Measurements from ENCODE around the gene TGFBI.

The TGFBI gene

DNA sequence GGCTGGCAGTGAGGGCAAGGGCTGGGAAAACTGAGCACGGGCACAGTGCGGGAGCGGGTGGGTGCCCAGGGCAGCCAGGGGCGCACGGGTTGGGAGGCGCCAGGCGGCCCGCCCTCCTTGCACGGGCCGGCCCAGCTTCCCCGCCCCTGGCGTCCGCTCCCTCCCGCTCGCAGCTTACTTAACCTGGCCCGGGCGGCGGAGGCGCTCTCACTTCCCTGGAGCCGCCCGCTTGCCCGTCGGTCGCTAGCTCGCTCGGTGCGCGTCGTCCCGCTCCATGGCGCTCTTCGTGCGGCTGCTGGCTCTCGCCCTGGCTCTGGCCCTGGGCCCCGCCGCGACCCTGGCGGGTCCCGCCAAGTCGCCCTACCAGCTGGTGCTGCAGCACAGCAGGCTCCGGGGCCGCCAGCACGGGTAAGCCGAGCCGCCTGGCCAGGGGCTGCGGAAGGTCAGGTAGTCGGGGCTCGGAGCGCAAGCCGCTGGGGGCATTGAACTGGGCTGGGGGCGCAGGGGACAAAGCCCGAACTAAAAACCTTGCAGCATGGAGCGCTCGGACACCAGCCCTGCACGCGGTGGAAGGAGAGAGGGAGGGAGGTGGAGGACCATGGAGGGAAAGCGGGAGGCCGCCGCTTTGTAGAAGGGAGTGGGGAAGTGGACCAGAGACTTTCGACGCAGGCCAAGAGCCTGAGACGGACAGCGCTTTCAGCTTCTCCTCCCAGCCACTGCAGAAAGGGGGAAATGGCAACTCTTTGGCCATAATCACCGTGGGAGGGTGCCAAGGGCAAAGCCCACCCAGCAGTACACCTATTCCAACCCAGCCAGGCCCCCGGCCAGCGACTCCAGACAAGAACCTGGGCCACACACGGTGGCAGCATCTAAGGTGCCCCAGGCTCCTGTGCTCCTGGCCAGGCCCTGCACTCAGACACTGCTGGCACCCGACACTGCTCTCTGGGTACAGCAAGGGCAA, at the start of gene TGFBI:
Gene TGFBI, plus strand, starts transcription at position 207 of the 961 bp plus-strand sequence. Its CDS starts 68 bp downstream, at position 275.
- no peak for DNase-seq (ENCODE audit: low spot score)

GRCh38 chr5:135978993-135979392, 49.8 kb upstream of the TGFBI start:
- DNase-seq (ENCODE audit: low spot score), result no peak

- DNase-seq (ENCODE audit: low spot score), result no peak
Measured at GRCh38 chr5:135979510-135979909, 49.3 kb upstream of the TGFBI start.

- DNase-seq (ENCODE audit: low spot score), result no peak
Measured at GRCh38 chr5:135980620-135981019, 48.2 kb upstream of the TGFBI start.

DNA sequence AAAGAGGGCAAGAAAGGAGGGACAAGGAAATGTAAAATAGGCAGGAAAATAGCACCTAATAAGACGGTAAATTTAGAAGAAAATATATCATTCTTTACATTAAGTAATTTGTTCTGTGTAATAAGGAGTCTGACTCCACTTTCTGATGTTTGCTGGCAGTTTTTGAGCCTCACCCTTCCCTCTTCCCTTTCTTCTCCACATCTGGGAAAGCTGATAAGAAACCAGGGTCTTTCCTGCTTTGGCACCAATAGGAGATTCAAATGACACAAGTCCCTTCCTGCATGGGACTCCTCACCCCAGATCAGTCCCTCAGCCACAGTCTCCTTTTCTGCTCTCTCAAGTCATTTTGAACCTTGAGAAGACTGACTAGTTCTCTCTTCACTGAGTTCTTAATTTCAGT, 42.8 kb upstream of the TGFBI start:
- no peak for DNase-seq (ENCODE audit: low spot score)

GRCh38 chr5:135986401-135986800, 42.4 kb upstream of the TGFBI start:
- no peak for DNase-seq (ENCODE audit: low spot score)

DNA sequence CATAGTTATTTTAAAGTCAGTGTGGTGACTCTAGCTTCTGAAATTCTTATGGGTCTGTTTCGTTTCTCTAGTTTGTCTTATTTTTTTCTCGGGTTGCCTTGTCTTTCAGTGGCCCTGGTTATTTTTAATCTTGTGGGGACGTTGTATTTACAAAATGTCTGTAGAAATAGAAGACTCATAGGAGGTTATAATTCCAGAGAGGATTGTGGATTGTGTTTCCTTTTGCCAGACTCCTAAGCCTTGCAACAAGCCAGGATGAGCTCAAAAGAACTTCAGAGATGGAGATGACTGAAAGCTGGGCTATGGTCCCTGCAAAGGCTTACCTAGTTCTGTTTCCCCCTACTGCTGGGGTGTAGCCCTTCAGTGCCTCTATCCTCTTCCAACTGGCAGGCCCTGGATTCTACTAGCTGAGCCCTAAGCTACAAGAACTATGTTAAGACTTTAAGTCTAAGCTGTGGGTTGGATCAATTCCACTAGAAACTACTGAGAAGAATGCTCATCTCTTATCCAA, 41.8 kb upstream of the TGFBI start:
- no peak for DNase-seq (ENCODE audit: low spot score)

DNA sequence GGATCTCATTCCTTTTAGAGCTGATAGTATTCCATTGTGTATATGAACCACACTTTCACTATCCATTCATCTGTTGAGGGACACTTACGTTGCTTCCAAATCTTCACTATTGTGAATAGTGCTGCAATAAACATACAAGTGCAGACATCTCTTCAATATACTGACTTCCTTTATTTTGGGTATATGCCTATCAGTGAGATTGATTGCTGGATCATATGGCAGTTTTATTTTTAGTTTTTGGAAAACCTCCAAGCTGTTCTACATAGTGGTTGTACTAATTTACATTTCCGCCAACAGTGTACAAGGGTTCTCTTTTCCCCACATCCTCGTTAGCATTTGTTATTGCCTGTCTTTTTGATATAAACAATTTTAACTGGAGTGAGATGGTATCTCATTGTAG, 40.2 kb upstream of the TGFBI start:
- DNase-seq (ENCODE audit: low spot score), result no peak

- no peak for DNase-seq (ENCODE audit: low spot score)
Measured at GRCh38 chr5:135989686-135990085, 39.1 kb upstream of the TGFBI start.

GRCh38 chr5:135990528-135991255, 38.1 kb upstream of the TGFBI start:
- no peak for DNase-seq (ENCODE audit: low spot score)

- DNase-seq (ENCODE audit: low spot score), result no peak
Measured at GRCh38 chr5:135991429-135991828, 37.4 kb upstream of the TGFBI start.

DNA sequence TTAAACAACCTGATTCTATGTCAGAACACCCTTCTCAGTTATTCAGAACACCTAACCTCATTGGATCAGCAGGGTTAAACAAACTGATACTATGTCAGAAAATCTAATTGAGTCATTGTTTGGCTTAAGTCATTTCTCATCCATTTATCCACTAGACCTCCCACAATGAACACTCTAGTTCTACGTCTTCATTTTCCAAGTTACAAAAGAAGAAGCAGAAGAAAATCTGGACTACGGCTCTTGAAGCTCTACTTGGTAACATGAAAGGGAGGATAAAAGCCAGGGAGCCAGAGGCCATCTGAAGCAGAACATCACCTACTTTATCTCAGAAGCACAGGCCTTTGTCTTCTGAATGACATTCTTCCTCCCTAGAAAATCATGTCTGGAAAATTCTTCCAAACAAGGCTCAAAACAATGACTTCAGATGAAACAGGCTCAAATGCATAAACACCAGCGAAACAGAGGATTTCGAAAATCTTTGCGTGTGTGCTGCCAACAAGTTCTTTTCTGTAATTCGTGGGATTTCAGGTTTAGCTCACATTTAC, 35.4 kb upstream of the TGFBI start:
- no peak for DNase-seq (ENCODE audit: low spot score)

DNA sequence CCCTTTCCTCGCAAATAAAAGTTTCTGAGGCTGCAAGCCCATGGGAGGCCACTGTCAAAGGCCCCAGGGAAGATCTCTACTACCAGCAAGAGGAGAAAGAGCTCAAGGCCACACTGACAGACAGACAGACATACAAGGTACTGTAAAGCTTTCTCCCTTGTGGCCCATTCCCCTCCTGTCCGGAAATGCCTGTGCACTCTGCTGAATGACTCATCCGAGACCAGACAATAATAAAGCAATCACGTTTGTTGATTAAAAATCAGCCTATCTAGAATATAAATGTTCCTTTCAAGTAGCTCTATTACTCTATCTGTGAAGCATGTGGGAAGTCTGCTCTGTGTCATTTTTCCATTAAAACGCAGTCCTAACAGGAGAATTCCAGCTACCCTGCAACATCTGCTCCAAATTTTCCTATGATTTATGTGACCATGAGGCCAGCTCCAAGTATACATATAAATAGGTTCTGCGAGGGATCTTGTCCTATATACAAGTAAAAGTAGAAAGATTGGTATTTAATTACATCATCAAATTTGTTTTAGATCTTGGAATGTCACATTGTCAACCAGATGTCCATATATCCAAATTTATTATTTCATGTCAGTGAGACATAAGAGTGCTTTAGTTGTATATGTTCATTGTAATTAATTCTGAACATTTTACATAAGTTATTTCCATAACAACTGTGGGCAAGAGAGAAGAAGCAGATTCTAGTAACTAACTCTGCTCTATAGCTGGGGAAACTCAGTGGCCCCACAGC, 34.7 kb upstream of the TGFBI start:
- DNase-seq (ENCODE audit: low spot score), result no peak

- DNase-seq (ENCODE audit: low spot score), result no peak
Measured at GRCh38 chr5:135995976-135996375, 32.8 kb upstream of the TGFBI start.

- DNase-seq (ENCODE audit: low spot score), result no peak
Measured at GRCh38 chr5:135996611-135997010, 32.2 kb upstream of the TGFBI start.

DNA sequence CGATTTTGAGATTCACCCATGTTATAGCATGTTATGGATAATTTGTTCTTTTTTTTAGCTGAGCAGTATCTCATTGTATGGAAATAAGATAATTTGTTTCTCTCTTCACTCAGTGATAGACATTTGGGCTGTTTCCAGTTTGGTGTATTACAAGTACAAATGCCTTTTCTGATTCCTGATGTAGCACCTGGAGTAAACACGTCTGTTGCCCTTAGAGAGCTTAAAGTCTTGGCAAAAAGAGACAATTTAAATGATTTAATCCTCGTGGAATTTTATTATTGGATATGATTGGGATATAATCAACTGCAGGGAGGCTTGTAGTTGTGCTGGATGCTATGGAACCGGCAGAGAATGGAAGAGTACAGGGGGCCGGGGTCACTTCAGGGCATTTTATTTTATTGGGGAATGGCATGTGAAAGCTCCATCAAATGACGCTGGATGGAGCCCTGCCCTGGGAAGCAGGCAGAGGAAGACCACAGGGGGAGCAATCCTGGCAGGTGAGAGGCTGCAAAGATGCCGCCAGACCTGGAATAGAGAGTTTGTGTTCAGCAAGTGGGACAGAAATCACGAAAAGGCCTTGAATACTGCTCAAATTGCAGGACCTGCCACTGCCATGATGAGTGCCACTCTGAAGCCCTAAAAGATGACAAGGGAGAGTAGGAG, 31.0 kb upstream of the TGFBI start:
- no peak for DNase-seq (ENCODE audit: low spot score)

- no peak for DNase-seq (ENCODE audit: low spot score)
Measured at GRCh38 chr5:135998889-135999288, 29.9 kb upstream of the TGFBI start.

DNA sequence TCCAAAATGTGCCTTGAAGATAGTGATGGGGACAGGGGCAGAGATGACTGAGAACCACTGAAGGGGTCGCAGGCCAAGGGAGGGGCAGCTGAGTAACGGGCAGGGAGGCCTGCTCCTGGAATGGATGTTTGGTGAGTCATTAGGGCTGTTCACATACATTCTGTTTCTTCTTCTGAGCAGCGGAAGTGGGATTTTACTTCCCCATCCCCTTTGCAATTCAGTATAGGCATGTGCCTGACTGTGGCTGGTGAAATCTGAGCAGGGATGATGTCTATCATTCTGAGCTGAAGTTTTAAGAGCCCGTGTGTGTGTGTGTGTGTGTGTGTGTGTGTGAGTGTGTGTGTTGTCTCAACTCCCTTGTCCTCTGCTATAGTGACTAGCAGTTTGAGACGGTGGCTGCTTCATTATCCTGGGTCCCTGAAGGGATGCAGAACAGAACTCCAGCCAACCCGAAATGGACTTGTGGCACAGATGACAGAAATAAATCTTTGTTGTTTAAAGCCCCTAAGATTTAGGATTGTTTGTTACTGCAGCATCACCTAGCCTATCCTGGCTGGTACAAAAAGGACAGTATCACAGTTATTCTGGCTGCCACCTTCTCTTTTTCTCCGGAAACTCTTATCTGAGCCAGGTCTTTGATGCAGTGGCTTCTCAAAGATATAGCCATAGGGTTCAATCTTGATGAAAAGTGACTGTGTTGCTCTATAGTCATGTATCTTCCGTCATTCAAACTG, 29.2 kb upstream of the TGFBI start:
- DNase-seq (ENCODE audit: low spot score), result no peak

GRCh38 chr5:136000147-136000546, 28.6 kb upstream of the TGFBI start:
- no peak for DNase-seq (ENCODE audit: low spot score)

DNA sequence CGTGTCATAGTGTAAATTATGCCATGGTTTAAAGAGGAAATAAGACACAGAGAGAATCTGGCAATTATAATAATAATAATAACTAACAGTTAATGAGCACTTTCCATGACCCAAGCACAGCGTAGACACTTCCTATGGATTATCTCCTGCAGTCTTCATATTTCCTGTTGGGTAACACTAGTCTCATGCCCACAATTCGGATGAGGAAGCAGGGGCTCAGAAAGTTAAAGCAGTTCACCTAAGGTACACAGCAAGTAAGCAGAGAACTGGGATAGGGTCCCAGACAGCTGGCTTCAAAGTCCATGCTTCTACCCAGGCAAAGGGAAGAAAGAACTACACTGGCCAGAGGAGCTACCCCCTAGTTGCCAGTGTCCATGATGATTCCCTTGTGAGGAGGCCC, 27.9 kb upstream of the TGFBI start:
- DNase-seq (ENCODE audit: low spot score), result no peak
